ACC112 (cell line): Measurements from ENCODE around the gene NNT.

ENCODE experiments used
- H2AFZ ChIP-seq: fragments of 200-600 bp; sonication (generic); one replicate; pipeline ENCODE4 v1.6.0; 2017; ENCODE audit warnings: antibody characterized with exemption, low read length; ENCODE audit not compliant: unreplicated experiment
- H3K27ac ChIP-seq: fragments of 200-600 bp; sonication (generic); 2 replicates; pipeline ENCODE4 v1.5.1; 2014; ENCODE audit warnings: low read depth, mild to moderate bottlenecking, antibody characterized with exemption, low read length, moderate library complexity
- H3K27me3 ChIP-seq: fragments of 200-600 bp; sonication (generic); 2 replicates; pipeline ENCODE4 v1.6.1; 2014; ENCODE audit warnings: mild to moderate bottlenecking, antibody characterized with exemption, low read length, moderate library complexity, mixed read lengths; ENCODE audit not compliant: insufficient read depth
- H3K36me3 ChIP-seq: fragments of 200-600 bp; sonication (generic); 2 replicates; pipeline ENCODE4 v1.6.1; 2016; ENCODE audit warnings: mild to moderate bottlenecking, antibody characterized with exemption, low read length, moderate library complexity, mixed read lengths; ENCODE audit not compliant: insufficient read depth
- H3K4me1 ChIP-seq: fragments of 200-600 bp; sonication (generic); one replicate; pipeline ENCODE4 v1.6.1; 2016; ENCODE audit warnings: low read length, mixed read lengths; ENCODE audit not compliant: insufficient read depth, unreplicated experiment, control insufficient read depth
- H3K4me3 ChIP-seq: fragments of 200-600 bp; sonication (generic); 2 replicates; pipeline ENCODE4 v1.5.1; 2014; ENCODE audit warnings: mild to moderate bottlenecking, low read depth, low read length
- H3K79me2 ChIP-seq: fragments of 200-600 bp; sonication (generic); one replicate; pipeline ENCODE4 v1.6.0; 2016; ENCODE audit warnings: low read length; ENCODE audit not compliant: control insufficient read depth, unreplicated experiment, insufficient read depth

NNT gene

GRCh38 chr5:43750809-43751208, 147.8 kb downstream of the NNT start:
- H3K79me2 ChIP-seq = no peaks in the 10 kb centered on the region
- no peaks in the 10 kb centered on the region for H3K4me1 ChIP-seq
- H3K4me3 ChIP-seq = no peak overlapping the region
- H3K27me3 ChIP-seq = no peaks in the 10 kb centered on the region
- H3K36me3 ChIP-seq = no peaks in the 10 kb centered on the region
- no peak overlapping the region for H2AFZ ChIP-seq
- H3K27ac ChIP-seq = no peak overlapping the region

- no peak overlapping the region for H2AFZ ChIP-seq
- no peaks in the 10 kb centered on the region for H3K27me3 ChIP-seq
- no peaks in the 10 kb centered on the region for H3K4me1 ChIP-seq
- H3K79me2 ChIP-seq = no peaks in the 10 kb centered on the region
- no peaks in the 10 kb centered on the region for H3K36me3 ChIP-seq
- H3K4me3 ChIP-seq = no peak overlapping the region
- no peak overlapping the region for H3K27ac ChIP-seq
Observed at GRCh38 chr5:43753069-43753468, 150.1 kb downstream of the NNT start.
